ENCODE results near the gene MPC1.

DNA sequence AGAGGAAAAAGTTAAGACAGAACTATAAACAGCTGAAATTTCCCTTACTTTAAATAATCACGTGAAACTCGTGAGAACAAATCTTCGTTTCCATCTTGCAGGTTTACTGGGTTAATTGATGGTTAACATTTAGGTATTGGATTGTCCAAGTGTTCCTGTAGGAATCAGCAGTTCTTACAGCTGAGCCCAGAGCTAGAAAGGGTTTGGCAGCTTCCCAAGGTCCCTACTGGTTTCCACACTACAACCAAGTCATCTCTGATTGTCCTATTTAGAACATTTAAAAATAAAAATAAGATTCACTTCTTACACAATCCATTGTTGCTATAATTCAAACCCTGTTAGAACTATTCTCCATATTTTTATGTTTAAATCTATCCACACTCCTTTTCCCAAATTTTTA is 15.8 kb downstream of the MPC1 start:
- TF ChIP-seq, protein P1, sequence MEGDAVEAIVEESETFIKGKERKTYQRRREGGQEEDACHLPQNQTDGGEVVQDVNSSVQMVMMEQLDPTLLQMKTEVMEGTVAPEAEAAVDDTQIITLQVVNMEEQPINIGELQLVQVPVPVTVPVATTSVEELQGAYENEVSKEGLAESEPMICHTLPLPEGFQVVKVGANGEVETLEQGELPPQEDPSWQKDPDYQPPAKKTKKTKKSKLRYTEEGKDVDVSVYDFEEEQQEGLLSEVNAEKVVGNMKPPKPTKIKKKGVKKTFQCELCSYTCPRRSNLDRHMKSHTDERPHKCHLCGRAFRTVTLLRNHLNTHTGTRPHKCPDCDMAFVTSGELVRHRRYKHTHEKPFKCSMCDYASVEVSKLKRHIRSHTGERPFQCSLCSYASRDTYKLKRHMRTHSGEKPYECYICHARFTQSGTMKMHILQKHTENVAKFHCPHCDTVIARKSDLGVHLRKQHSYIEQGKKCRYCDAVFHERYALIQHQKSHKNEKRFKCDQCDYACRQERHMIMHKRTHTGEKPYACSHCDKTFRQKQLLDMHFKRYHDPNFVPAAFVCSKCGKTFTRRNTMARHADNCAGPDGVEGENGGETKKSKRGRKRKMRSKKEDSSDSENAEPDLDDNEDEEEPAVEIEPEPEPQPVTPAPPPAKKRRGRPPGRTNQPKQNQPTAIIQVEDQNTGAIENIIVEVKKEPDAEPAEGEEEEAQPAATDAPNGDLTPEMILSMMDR (IDR thresholded peaks at IDR 0.05 in 8 of 11, conservative IDR thresholded peaks at IDR 0.05 in 3 of 11), result no peak
- no peak for TF ChIP-seq POLR2A (IDR thresholded peaks at IDR 0.05)
- no peak for TF ChIP-seq POLR2AphosphoS5 (IDR thresholded peaks at IDR 0.05)
